ENCODE results near the gene RCSD1.

RCSD1 gene

DNA sequence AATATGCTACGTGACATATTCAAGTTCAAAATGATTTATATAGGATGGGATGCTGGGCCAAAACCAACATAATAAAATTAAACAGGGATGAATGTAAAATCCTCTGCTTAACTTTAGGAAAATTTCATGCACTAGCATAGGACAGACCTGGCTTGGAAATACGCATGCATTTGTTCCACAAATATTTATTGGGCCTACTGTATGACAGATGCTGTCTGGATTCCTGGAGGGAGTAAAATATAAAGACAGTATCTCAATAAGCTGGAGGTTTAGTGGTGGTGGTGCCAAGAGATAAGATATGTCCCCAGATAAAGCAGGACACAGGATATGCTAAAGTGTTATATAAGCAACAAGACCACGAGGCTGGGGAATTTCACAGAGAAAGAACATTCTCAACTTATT is 15.1 kb downstream of the RCSD1 start:
- no peak for DNase-seq

DNA sequence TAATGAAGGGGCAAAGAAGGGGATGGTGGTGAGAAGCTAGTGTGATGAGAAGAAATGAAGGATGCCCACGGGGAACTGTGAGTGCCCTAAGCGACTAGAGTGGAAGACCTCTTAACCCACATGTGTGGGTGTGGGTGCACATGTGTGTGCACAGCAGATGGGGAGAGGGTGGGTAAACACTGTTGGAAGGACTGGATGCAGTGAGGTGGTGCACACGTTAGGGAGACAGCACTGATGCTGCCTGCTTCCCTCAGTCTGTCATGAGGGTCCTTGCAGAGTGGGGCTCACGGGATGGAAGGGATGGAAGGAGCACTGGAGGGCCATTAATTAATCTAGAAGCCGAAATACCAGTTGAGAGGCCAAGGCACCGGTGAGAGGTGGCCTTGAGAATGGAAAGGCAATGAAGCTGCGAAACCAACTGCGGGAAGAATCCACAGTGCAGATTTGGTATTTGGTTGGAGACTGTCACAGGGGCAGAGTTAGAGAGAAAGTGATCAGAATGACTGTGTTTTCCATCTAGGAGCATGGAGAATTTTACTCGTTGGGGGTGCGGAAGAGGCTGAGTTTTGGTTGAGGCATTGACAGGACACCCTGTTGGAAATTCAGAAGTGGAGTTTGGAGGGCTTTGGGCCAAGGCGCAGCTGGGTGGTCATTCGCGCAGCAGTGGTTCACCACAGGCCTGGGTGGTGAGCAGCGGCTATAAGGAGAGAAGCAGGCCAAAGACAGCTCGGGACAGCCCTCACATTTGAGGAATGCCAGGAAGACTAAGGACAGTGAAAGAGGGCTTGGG is 15.8 kb downstream of the RCSD1 start:
- no peak for DNase-seq

DNA sequence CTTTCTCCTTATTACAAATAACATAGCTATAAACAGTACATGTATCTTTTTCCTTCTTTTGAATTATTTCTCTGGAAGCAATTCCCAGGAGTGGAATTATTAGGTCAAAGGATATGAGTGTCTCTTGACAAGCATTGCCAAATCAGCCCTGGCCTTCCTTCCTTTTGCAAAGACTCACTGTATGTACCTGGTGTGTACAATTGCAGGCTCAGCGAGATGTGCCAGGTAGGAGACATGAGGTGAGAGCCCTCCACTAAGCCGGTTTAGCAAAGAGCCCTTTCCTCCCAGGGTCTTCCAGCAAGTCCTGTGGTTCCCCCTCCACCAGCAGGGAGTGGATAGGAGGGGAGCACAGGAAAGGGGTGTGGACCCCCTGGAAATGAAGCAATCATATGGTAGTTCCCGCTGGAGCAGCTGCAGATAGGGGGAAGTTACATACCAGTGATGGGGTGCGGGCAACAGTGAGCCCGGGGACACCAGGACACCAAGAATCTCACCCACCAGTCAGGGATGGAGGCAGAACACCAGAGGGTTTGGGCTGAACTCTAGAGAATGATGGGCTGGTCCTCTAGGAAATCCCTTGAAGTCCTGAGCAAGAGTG is 18.3 kb downstream of the RCSD1 start:
- no peak for DNase-seq

DNA sequence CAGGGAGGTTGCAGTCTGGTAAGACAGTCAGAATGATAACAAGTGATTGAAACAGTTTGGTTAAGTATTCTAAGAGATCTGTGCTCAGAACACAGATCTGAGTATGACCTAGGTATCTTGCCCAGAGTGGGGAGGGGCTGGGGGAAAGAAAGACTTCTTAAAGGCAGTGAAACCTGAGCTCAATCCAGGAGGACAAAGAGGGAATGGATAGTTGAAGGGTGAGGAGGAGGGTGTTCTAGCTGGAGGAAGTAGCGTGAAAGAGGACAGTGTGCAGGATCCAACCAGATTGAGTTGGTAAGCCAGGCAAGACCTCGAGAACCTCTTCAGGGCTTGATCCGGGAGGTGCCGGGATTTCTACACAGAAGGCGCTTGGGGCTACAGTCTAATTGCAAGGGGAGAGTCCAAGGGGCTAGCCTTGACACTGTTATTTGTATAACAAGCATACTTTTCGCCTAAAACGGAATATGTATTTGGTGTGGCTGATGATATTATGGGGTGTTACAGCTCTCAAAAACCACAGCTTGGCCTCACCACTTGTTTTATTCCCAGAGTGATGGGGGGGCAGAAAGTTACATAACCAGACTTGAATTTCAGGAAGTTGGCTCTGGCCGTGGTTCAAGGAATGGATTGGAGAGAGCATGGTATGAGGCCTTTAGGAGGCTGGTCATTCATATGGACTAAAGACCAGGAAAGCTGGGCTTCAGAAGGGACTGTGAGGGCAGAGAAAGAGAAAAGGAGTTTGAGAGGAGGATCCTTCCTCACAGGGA is 19.1 kb downstream of the RCSD1 start:
- DNase-seq: no peak

DNA sequence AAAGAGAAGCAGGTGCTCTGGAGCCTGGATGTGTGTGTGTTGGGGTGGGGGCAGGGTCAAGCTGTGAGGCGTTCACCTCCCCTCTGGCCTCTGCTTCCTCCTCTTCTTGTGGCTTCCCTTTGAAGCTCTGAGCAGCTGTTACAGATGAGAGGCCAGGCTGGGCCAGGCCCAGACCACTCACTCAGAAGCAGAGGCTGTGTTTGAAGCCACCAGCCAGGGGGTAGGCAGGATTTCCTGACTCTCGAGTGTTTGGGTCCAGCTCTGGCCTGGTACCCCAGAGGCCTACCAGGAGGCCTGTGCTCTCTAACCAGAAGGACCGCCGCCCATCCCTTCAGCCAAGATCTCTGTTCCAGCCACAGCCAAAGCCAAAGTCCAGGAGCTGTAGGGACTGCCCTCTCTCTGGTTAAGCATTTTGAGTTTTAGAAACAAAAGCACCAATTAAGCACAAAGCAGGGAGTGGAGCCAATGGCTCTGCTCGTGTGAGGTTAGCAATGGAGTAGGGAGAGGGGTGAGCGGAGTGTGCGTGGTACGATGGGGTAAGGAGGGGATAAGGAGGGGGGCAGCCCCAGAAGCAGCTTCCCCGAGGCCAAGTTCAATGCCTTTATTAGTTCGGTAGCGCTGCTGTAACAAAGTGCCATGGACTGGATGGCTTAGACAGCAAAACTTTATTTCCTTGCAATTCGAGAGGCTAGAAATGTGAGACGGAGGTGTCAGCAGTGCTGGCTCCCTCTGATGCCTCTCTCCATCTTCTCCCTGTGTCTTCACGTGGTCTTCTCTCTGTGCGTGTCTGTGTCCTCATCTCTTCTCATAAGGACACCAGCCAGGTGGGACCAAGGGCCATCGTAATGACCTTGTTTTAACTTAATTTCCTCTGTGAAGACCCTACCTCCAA is 20.5 kb downstream of the RCSD1 start:
- peak in 1 of 2 donors; percentile 22 for DNase-seq

DNA sequence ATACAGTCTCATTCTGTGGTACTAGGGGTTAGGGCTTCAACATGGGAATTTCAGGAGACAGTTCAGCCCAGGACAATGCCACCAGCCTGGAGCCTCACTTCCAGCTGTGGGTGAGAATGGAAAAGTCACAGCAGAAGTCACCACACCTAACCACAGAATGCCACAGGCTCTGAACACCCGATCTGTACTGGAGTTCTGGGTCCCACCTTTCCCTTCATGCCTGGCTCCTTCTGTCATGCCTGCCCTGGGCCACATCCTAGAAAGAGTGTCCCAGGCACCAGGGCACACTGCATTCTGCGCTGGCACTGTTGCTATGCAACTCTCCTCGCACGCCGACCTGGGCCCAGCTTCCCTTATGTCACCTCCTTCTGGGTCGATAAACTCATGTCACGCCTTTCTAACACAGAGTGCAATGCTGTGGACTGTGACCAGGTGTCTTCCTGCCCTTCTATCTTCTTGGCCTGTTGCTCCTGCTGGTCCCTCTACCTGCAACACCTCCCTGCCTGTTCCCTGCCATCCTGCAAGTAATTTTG is 21.2 kb downstream of the RCSD1 start:
- no peak for DNase-seq

DNA sequence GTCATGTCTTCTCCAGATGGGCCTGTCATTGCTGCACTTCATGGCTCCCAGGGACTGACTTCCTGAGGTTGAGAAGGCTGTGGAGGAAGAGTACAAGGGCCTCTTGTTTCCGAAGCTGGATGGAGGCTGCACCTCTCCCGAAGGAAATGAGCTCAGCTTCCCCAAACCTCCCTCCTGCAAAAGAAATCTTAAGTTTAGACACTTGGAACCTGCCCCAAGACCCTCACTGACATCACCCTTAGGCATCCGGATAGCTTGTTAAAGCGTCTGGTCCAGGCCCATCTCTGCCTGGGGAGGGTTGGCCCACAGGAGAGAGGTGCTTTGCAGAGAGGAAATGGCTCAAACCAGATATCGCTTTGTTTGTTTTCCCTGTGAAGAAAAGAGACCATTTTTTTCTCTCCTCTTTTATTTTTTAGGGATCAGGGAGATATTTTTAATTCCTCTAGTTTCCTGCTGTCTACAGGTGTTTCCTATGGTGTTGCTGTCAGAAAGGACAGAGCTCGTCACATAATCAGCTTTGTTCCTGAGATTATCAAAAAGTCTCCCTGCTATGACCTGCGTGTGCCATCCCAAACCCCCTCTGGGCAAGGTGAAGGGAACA is 25.0 kb downstream of the RCSD1 start:
- DNase-seq: no peak

DNA sequence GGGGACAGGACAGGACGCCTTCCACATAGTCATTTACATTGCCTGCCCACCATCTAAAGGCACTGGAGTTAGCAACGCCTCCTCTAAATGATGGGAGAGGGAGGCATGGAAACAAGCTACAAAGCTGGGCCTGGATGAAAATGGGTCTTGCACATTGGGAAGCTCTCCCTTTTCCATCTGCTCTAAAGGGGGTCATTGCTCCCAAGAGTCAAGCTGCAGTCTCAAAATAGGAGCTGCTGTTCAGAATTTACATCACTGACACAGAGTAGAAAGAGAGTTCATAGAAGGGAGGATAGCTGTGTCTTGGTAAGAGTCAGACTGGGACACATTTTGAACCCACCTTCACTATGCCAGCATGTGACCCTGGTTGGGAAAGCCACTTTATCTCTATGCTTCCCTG is 26.6 kb downstream of the RCSD1 start:
- DNase-seq: no peak

DNA sequence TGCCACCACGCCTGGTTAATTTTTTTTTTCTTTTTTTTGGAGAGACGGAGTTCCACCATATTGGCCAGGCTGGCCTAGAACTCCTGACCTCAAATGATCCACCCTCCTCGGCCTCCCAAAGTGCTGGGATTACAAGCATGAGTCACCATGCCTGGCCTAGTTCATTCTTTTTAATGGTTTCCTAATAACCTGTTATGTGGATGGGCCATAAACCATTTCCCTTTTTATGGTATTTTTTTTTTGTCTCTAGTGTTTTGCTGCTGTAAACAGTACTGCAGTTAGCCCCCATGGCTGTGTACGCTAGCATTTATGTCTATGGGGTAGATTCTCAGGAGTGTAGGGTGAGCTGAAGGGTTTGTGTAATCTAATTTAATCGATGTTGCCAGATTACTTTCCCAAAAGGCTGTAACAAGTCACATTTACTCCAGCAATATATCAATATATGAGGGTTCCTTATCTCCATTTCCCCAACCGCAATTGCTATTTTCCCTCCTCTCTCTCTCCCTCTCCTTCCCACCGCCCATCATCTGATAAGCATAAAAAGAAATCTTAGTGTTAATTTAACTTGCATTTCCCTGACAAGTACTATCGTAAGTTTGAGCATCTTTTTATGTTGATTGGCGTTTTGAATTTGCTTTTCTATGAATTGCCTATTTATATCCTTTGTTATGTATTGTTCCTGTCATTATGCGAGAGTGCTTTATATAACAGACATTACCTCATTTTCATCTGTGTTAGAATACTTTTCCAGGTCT is 28.7 kb downstream of the RCSD1 start:
- DNase-seq: no peak

DNA sequence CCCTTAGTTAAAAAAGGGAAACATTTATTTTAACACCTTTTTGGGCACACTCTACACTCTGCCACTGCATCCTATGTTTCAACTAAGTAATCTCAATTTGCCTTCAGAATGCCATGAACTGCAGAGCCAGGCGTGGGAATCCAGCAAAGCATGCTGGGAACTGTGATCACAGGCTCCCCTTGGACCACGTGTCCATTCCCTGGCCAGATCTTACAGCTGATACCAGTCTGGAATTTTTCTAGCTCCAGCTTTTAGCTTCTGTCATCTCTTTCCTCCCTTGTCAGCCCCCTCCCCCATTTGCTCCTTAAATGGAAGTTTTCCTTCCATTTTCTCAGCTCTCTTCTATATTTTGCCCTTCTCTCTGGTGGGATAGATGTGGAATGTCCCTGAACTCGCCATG is 29.4 kb downstream of the RCSD1 start:
- no peak for DNase-seq

DNA sequence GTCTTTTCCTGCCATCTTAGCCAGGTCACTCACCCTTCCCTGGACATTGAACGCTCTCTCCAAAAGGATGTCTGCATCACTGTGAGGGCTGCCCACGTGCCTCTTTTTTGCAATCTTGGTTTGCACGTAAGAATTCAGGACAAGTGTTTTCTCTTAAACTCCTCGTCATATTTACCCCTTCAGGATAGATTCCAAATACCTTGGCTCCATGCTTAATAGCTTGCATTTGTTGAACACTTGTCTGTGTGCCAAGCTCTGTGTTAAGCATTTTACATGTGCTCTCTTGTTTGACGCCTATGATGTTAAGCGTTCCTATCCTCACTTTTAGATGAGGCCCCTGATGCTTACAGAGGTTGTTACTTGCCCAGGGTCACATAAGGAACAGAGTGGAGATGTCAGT is 29.8 kb downstream of the RCSD1 start:
- DNase-seq: no peak

DNA sequence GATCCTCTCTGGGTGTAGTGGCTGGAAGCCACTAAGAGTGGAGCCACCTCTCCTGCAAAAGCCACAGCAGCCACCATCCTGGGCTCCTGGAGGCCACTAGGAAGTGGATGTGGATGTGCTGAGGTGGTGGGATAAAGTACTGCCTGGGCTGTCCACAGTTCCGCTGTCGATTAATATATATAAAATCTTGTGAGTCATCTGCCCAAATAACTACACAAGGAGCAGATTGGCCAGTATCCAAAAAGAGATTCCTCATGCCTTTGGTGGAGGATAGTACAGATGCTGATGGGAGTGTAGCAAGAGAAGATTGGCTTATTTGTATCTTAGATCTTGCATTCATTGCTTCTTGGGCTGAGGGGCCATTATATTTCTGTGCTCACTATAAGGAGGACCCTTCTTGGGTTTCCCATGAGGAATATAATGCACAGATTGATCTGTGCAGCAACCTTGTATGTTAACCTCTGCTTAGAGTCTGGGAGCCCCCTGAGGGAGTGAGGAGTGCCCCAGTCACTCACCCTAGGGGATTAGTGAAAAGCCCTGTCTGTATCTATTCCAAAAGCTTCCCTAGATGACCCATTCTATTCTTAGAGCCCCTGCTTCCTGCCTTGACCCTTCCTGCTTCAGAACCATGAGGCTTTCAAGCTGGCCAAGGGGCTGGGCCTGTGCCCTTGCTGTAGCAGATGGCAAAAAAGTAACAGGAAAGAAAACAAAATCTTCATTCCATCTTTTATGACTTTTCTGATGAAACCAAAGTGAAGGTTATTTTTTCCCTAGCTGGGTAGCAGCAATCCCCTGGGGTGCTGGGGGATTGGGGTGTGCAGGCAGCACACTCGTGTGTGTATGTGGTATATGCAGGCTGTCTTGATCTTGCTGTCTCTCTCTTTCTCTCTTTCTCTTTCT is 31.7 kb downstream of the RCSD1 start:
- DNase-seq: no peak

DNA sequence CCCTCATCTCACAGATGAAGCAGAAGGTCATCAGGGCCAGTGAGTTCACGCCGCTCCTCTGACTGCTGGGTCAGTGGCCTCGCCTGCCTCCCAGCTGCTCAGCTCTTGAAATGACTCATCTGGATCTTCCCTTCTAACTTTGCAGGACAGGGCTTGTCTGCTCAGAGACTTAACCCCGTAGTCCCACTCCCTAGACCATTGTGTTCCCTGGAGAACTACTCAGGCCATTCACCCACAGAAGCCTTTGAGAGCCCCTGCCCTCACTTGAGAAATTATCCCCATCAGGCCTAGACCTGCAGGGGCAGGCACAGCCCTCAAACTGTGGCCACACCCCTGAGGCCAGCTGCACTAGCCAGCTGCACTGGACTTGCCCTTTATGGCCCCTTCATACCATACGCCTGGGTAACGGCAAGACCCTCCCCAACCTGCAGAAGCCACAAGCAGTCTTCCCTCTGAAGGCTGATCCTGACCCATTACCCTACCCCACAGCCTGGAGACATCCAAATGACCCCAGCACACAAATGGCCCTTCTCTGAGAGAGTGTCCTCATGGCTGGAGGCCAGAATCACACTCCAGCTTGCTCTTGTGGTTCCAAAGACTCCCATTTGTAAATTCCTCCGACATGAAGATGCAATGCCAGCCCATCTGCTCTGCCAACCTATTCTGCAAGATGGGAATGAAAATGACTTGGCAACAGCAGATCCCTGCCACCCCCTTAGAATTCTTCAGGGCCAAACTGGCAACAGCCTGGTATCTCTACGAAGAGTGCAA is 33.2 kb downstream of the RCSD1 start:
- DNase-seq: no peak

DNA sequence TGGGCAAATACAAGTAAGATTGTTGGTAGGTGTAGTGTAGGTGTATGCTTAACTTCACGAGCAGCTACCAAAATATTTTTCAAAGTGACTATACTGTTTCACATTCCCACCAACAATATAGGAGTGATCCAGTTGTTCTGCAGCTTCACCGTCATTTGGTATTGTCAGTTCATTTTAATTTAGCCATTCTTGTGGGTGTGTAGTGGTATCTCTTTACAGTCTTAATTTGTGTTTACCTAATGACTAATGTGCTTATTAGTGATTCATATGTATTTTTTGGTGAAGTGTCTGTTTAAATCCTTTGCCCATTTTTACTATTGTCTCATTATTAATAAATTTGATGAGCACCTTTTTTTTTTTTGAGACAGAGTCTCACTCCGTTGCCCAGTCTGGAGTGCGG is 35.4 kb downstream of the RCSD1 start:
- no peak for DNase-seq

DNA sequence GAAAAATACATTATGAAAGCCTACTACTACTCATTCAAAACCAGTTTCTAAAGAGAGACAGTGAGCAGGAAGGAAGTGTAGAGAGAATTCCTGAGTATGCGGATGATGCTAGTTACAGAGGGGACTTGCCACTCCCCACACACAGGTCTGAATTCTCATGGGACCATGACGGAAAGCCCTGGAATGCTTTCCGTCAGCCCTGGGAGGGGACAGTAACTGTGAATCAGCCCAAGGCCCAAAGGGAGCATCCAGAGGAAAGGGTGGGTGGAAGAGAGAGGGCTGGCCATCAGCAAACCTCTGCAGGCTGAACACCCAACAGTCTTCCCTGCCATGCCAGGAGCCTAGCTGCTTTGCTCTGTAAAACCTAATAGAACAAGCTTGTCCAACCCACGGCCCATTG is 36.4 kb downstream of the RCSD1 start:
- DNase-seq: no peak

DNA sequence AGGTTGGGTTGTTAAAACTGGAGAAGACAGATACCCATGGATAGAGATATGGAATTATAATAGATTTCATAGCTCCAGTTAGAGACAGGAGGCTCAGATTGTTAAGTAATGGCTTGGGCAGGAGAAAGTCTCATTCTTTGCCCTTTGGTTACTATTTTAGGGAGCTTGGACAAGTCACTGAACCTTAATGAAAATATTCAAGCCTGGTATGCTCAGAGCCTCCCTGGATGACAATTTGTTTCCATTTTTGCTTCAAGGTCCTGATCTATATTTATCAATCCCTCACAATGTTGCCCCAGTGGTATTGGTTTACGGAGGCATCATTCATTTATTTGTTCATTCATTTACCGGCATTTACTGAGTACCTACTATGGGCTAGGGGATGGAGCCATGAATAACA is 37.5 kb downstream of the RCSD1 start:
- DNase-seq: no peak

DNA sequence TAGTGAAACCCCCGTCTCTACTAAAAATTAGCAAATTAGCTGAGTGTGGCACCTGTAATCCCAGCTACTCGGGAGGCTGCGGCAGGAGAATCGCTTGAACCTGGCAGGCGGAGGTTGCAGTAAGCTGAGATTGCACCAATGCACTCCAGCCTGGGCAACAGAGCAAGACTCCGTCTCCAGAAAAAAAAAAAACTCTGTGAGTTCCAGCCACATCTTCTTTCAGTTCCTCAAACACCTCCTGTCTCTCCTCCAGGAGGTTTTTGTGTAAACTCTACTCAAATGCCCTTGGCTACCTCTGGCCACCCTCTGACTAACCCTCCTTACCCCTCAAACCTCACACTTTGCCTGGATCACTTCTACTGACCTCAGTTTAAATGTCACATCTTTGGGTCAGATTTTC is 38.1 kb downstream of the RCSD1 start:
- no peak for DNase-seq

DNA sequence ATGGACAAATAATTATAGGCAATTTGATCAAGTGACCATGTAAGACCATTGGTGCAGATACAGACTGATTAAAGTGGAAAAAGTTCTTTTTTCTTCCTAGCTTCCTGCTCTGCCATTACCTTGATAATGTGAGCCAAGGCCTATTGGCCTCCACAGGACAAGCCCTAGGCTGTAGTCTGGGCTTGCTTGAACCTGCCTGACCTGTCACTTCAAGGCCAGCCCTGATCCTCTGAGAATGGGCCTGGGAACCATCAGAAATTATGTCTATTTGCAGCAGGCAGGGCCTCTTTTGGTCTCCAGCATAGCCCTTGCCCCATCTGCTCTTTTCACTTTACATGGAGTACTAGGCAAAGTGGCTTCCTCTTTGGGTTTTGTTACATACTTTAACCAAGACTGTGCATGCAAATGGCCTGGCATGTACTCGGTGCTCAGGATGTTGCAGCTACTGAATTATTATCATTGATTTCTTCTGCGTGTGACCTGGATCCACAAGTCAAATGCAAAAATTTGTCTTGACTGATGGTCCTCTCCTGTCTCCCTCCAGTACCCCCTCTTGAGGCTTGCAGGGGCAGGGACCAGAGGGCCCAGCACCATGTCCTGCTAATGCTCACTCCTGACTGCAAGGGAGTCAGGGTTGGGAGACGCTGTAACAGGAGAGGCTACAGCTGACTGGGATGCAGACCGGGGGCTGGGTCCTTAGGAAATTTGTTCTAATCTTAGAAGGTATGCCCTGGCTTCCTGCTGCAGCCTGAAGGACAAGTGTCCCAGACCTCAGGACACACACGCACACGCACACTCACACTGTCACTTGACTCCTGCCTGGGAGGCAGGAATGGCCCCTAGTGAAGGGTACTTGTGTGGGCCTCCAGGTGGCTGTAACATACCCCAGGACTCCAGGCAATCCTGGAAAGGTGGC is 39.4 kb downstream of the RCSD1 start:
- DNase-seq: no peak

DNA sequence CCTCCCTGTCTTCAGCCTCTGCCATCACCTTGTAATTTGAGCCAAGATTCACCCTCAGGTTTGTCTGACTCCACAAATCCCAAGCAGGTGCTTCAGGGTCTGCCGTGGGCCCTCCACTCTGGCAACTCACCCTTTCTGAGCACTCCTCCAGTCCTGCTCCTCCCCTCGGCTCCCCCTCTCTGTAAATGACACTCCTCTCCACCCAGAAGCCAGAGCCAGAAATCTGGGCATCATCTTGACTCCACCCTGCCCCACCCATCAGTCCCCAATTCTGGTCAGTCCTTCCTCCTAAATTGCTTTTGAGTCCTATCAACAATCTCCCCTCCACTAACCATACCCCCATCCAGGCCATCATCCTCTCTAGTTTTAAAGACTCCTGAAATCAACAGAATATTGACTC is 40.5 kb downstream of the RCSD1 start:
- no peak for DNase-seq

Measured in CD4-positive, alpha-beta T cell treated with Interferon alpha-2 for 1 hour (primary cell).